ENCODE results near the gene VSTM5.
"Not testable (repeated sequence)": the region's sequence is repeated elsewhere in the genome, so short reads cannot be mapped to it uniquely, and the experiment has no call there.

Gene VSTM5

DNA sequence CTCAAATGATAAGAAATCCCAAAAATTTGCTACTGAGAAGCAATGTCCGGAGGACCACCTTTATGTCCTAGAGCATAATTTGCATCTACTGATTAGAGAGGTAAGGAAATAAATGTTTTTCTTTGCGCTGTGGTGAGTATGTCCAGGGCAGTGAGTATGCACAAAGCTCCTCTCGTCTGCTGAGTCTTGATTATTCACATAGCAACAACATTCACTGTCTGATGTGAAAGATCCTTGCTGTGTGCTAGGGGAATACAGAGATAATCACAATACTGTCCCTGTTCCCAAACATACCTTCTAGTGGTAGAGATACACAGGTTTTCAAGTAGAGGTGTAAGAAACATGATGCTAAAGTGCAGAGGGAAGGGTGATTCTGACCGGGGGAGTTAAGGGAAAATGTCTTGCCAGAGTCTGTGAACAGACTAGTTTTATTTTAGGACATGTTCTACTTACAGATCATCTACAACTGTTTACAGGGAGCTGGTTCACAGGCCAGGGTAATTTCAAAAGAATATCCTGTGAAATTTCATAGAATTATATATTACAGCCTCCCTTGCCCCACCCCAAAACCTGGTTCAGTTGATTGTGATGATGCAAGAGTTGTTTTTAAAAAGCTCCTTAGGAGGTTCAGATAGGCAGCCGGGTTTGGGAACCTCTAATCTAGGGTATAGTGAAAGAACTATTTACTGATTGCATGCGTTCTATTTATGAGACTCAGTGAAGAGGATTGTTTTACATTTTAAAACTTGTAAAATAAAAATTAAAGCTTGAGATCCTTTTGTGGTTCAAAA, 53.8 kb downstream of the VSTM5 start:
- DNase-seq (ENCODE audit: low read depth), result no peak

DNA sequence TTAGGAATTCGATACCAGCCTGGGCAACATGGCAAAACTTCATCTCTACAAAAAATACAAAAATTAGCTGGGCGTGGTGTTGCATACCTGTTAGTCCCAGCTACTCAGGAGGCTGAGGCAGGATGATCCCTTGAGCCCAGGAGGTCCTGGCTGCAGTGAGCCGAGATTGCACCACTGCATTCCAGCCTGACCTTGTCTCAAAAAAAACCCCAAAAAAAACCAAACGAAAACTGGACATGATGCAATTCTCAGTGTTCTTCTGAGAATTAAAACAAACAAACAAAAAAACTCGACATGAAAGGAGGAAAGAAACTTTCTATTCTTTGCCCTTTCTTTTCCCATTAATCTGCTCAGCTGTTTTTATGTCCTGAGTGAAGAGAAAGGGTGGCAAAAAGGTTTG, 58.9 kb downstream of the VSTM5 start:
- no peak for DNase-seq (ENCODE audit: low read depth)

DNA sequence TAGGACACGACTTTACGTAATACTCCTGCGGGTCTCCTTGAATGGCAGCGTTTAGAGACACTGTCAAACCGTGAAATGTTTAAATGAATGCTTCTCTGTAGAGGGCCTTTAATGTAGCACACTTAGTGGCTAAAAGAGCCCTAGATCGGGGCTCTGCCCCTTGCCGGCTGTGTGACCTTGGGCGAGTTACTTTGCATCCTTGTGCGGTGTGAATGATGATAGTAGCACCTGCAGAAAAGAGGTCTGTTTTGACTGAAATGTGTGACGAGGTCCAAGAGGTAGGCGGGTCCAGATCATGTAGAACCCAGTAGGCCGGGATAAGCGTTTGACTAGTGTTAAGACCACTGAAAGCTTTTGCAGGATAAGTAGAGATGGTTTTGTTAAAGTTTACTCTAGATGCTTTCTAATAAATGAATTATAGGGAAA, 65.5 kb downstream of the VSTM5 start:
- no peak for DNase-seq (ENCODE audit: low read depth)

DNA sequence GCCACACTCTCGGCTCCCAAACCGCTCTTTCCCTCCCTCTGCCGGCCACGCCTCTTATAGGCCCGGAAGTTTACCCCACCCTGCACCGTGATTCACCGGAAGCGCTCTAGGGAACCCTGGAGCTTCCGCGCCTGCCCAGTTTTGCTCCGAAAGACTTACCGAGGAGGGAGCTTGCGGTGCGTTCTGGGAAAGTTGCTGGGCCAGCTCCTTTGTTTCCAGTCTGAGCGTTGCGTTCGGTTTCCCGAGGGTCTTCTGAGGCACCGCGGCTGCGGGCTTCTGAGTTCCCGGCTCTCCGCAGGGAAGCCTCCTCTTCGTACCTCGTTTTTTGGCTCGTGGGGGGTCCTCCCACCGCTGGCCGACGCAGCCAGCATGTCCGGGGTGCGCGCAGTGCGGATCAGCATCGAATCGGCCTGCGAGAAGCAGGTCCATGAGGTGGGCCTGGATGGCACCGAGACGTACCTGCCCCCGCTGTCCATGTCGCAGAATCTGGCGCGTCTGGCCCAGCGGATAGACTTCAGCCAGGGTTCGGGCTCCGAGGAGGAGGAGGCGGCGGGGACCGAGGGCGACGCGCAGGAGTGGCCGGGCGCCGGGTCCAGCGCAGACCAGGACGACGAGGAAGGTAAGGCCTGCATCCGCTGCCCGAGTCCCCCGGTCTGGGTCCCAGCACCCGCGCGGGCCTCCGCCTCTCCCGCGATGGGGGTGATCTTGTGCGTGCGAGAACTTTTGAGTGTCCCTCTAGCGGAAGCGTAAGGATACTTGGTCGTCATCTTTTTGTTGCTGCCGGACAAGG, 66.1 kb downstream of the VSTM5 start, which contains the start of gene MED17:
Gene MED17 (plus strand): TSS at position 138 of the 790 bp plus-strand sequence. CDS start 232 bp downstream, at position 370.
- peak; percentile 80 for DNase-seq (ENCODE audit: low read depth)

DNA sequence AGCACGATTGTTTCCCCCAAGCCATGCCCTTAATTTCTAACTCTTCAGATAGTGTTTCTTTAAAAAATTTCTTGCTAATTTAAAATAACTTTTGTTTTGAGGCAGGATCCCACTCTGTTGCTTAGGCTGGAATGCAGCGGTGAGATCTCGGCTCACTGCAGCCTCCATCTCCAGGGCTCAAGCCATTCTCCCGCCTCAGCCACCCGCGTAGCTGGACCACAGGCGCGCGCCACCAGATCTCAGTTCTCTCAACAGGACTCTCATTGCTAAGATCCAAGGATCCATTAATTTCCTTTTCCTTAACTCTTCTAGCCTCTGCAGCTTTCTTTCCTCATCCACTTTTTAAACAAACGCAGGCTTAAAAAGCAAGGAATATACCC, 66.7 kb downstream of the VSTM5 start:
- DNase-seq (ENCODE audit: low read depth), result no peak

DNA sequence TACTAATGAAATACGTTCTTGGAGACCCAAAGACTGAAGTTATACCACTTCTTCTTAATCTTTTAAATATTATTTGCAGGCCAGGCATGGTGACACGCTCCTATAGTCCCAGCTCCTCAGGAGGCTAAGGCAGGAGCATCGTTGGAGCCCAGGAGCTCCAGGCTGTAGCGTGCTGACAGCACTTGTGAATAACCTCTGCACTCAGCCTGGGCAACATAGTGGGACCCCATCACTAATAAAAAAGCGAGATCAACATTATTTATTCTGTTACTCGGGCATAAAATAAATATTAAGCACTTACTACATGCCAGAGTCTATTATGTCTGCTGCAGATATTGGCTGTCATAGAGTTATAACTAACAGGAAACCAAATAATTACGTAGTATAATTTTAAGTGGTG, 67.1 kb downstream of the VSTM5 start:
- DNase-seq (ENCODE audit: low read depth), result no peak

DNA sequence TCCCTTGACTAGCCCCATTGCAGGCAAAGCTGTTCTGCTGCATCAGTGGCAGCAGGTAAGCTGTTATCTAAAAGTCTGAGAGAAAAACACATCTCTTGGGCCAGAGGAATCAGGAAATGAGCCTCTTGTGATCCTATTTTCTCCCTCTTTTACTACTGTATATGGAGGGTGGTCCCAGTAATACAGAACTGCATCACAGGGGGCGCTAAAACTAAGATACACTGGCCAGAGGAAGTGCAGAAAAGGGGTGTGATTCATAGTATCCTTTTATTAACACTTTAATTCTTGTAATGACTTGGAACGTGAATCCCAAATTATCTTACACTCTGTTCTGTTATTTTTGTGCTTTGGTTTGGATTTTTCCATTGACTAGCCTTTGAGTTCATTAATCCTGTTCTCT, 75.1 kb downstream of the VSTM5 start:
- DNase-seq (ENCODE audit: low read depth), result no peak

DNA sequence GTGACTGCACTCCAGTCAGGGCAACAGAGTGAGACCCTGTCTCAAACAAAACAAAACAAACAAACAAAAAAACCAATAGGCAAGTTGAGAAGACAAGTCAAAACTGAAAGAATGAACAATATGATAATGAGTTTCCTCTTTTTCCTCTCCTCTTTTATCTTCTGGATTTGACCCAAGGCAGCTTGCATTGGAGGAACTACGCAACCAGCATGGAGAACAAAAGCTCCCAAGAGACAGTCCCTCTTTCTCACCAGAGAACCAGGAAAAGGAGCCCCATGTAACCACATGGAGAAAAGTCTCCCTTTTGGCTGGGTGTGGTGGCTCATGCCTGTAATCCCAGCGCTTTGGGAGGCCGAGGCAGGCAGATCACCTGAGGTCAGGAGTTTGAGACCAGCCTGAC, 75.9 kb downstream of the VSTM5 start:
- DNase-seq (ENCODE audit: low read depth), result not testable (repeated sequence)

DNA sequence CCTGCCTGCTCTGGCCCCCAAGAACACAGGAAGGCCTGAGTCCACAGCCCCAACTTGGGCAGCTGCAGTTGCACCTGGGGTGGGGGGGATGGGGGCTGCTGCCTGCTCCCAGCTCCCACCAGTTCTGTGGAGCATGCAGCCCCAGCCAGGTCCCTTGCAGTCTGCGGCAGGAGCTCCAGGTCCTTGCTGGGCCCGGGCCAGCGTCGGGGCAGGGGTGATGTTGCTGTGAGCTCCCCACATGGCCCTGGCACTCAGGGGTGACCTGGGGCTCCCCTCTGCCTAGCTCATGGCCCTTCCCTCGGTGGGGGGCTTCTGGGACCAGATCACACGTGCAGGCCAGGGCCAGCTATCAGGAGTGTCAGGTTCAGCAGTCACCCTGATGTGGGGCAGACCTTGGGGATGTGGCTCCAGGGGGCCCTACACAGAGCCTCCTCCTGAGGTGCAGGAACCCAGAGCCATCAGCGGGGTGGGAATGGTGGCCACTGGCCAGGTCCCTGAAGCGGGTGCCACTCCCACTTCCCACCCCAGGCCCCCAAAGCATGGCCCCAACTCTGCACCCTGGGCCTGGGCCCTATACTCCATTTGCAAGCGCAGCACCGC, 76.7 kb downstream of the VSTM5 start:
- no peak for DNase-seq (ENCODE audit: low read depth)

DNA sequence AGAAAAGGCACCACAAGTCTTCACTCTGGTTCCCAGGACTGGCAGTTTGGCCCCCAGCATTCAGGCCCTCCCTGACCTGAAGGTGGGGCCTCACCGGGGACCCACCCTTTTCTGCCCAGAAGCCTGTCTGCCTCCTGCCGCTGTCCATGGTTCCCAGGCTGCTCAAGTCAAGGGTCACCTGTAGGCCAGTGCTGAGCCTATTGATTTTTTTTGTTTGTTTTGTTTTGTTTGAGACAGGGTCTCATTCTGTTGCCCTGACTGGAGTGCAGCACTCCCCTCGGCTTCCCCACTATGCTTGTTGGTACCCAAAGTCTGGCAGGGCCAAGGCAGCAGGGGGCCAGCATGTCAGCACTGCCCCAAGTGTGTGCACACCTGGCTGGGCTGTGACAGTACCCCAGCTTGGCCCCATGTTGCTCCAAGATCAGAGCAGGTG, 77.4 kb downstream of the VSTM5 start:
- DNase-seq (ENCODE audit: low read depth), result no peak

DNA sequence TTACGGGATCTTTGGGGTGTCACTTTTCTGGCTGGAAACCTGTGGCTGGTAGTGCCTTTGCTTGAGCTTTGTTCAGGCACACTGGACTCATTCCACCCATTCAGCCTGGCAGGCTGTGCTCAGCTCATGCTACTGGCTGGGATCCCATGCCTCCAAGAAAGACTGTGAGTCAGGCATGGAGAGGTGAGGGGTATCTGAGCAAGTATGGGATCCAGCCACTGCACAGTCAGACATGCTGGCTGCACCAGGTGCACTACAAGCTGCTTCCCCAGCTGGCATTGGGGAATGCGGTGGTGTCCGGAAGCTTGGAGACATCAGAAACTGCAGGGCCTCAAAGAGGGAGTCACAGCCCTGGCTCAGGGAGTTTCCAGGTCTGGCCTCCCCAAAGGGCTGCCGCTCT, 78.3 kb downstream of the VSTM5 start:
- no peak for DNase-seq (ENCODE audit: low read depth)

DNA sequence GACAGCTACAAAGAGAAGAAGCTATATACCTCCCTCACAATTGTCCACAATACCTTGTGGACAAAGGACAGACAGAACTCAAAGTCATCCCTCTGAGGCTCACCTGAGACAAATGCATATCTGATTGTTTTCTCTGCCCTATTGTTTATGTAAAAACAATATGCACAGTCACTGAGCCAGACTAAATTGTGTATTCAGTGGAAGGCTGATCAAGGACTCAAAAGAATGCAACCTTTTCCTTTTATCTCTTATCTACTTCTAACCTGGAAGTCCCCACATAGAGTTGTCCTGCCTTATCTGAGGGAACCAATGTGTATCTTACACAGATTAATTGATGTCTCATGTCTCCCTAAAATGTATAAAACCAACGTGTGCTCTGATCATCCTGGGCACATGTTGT, 80.3 kb downstream of the VSTM5 start:
- DNase-seq (ENCODE audit: low read depth), result no peak
